HL-60 (cell line): Measurements from ENCODE around the gene PROK2.

ENCODE experiments used
- DNase-seq, 2 experiments: peaks; one replicate each; pipeline ENCODE4 v3.0.0-alpha.2; 2010 to 2020; ENCODE audit warnings: low read depth in 1 of 2, low spot score in 1 of 2
- H3K27ac ChIP-seq: fragments of 250-450 bp; sonication (Bioruptor Pico); replicated peaks from 2 replicates; pipeline ENCODE4 v1.5.1; 2020; ENCODE audit warnings: mild to moderate bottlenecking, moderate library complexity
- H3K27me3 ChIP-seq: fragments of 250-450 bp; sonication (Bioruptor Pico); 2 replicates; pipeline ENCODE4 v1.5.1; 2021; ENCODE audit warnings: mild to moderate bottlenecking, moderate library complexity; ENCODE audit not compliant: insufficient read depth, poor library complexity, severe bottlenecking
- H3K4me3 ChIP-seq: replicated peaks from 2 replicates; pipeline ENCODE4 v1.5.1; 2011; ENCODE audit warnings: mild to moderate bottlenecking, control low read depth, low read length; ENCODE audit not compliant: insufficient read depth
- CTCF ChIP-seq: IDR thresholded peaks from one replicate; pipeline ENCODE4 v1.5.1; 2011; ENCODE audit warnings: low read length, control low read depth, inconsistent platforms; ENCODE audit not compliant: insufficient read depth
- GABPA ChIP-seq: IDR thresholded peaks from 2 replicates; pipeline ENCODE4 v1.6.1; 2012; ENCODE audit warnings: low read depth
- POLR2AphosphoS5 ChIP-seq: IDR thresholded peaks from 2 replicates; pipeline ENCODE4 v1.6.1; 2012; ENCODE audit warnings: low read depth
- REST ChIP-seq: IDR thresholded peaks from 2 replicates; pipeline ENCODE4 v1.6.1; 2012; ENCODE audit warnings: low read depth; ENCODE audit not compliant: insufficient replicate concordance
- SPI1 ChIP-seq: IDR thresholded peaks from 2 replicates; pipeline ENCODE4 v1.6.1; 2012; ENCODE audit warnings: low read depth, mild to moderate bottlenecking, borderline replicate concordance

Gene PROK2

GRCh38 chr3:71821116-71821515 is 36.2 kb upstream of the PROK2 start:
- no peak overlapping the region for H3K27ac ChIP-seq
- DNase-seq = no peak
- no peak overlapping the region for H3K4me3 ChIP-seq
- H3K27me3 ChIP-seq = no peaks in the 10 kb centered on the region
- TF ChIP-seq REST (no peak), POLR2AphosphoS5 (no peak), GABPA (no peak), CTCF (no peak), SPI1 (no peak)

- DNase-seq = no peak
- no peak overlapping the region for H3K27ac ChIP-seq
- no peak for TF ChIP-seq REST
- no peak for TF ChIP-seq POLR2AphosphoS5
- TF ChIP-seq CTCF = no peak
- TF ChIP-seq SPI1 = no peak
- no peak for TF ChIP-seq GABPA
- H3K4me3 ChIP-seq = no peak overlapping the region
- no peaks in the 10 kb centered on the region for H3K27me3 ChIP-seq
These were observed 32.3 kb upstream of the PROK2 start for GRCh38 chr3:71817262-71817661.

- DNase-seq = no peak
- TF ChIP-seq GABPA (no peak), CTCF (no peak), SPI1 (no peak), POLR2AphosphoS5 (no peak), REST (no peak)
- no peak overlapping the region for H3K27ac ChIP-seq
- H3K27me3 ChIP-seq = no peaks in the 10 kb centered on the region
- H3K4me3 ChIP-seq = no peak overlapping the region
These were observed 31.8 kb upstream of the PROK2 start for GRCh38 chr3:71816767-71817156.
